Measurements from ENCODE around the gene FLNC.

FLNC gene

GRCh38 chr7:128801667-128802418 lies 28.4 kb upstream of the FLNC start:
- no peak for DNase-seq

- no peak for DNase-seq
Observed at GRCh38 chr7:128804484-128804883, 25.7 kb upstream of the FLNC start.

- DNase-seq = no peak
Observed at GRCh38 chr7:128805225-128805624, 25.0 kb upstream of the FLNC start.

GRCh38 chr7:128807191-128807590 lies 23.0 kb upstream of the FLNC start:
- no peak for DNase-seq

- DNase-seq = no peak
Observed at GRCh38 chr7:128809363-128809762, 20.8 kb upstream of the FLNC start.

GRCh38 chr7:128810473-128810872 lies 19.7 kb upstream of the FLNC start:
- DNase-seq = no peak

GRCh38 chr7:128810997-128811396 lies 19.2 kb upstream of the FLNC start:
- DNase-seq = no peak

GRCh38 chr7:128811631-128812430 lies 18.4 kb upstream of the FLNC start:
- DNase-seq = no peak

- no peak for DNase-seq
Observed at GRCh38 chr7:128812514-128813168, 17.6 kb upstream of the FLNC start.

GRCh38 chr7:128814499-128814898 lies 15.7 kb upstream of the FLNC start:
- no peak for DNase-seq

- DNase-seq = no peak
Observed at GRCh38 chr7:128815289-128815942, 14.8 kb upstream of the FLNC start.

GRCh38 chr7:128818694-128819093 lies 11.5 kb upstream of the FLNC start:
- DNase-seq = no peak

- no peak for DNase-seq
Observed at GRCh38 chr7:128821724-128822123, 8.5 kb upstream of the FLNC start.

- no peak for DNase-seq
Observed at GRCh38 chr7:128826512-128826911, 3.7 kb upstream of the FLNC start.

GRCh38 chr7:128826916-128827247 lies 3.3 kb upstream of the FLNC start:
- DNase-seq = no peak

- DNase-seq = no peak
Observed at GRCh38 chr7:128827248-128827958, 2.8 kb upstream of the FLNC start.

- DNase-seq = no peak
Observed at GRCh38 chr7:128827971-128828711, 2.1 kb upstream of the FLNC start.

GRCh38 chr7:128829391-128830166 lies 627 bp upstream of the FLNC start:
- DNase-seq = no peak

- no peak for DNase-seq
Observed at GRCh38 chr7:128831178-128831993, 1.2 kb downstream of the FLNC start.
